H7 (cell line): ENCODE measurements around the gene IL21R. TPM values are rescaled to one million over a fixed set of nuclear protein-coding genes. Genes with fewer than 3 reads are reported as not detected.
A peak's percentile ranks its signal among the peaks of the same experiment; 100 is the strongest.

Experiments
- DNase-seq: peaks from one replicate; pipeline ENCODE4 v3.0.0; 2012
- H3K27me3 ChIP-seq: 2 replicates; pipeline ENCODE4 v1.6.0; 2011; ENCODE audit warnings: mild to moderate bottlenecking, low read length; ENCODE audit not compliant: control insufficient read depth, insufficient read depth
- H3K36me3 ChIP-seq: replicated peaks from 2 replicates; pipeline ENCODE4 v1.5.1; 2011; ENCODE audit warnings: low read length; ENCODE audit not compliant: control insufficient read depth, insufficient read depth
- H3K4me3 ChIP-seq: 2 replicates; pipeline ENCODE4 v1.5.1; 2011; ENCODE audit warnings: low read depth, mild to moderate bottlenecking, control low read depth, low read length, moderate library complexity; ENCODE audit not compliant: insufficient read depth
- total RNA-seq: library from RNA; depleted of rRNA; stranded (reverse); fragments of >200 nt; shearing (Covaris generic); gene quantifications from 2 replicates; pipeline ENCODE4 v1.2.3, GENCODE V29; 2014

The IL21R gene
- total RNA-seq, 1 experiment from 2014 or later, result 0.73 TPM

GRCh38 chr16:27367461-27368357 lies 34.3 kb upstream of the IL21R start:
- H3K27me3 ChIP-seq, result no peaks in the 10 kb centered on the region
- peak; percentile 95 for DNase-seq
- no peaks in the 10 kb centered on the region for H3K36me3 ChIP-seq
- no peak overlapping the region for H3K4me3 ChIP-seq

- no peaks in the 10 kb centered on the region for H3K36me3 ChIP-seq
- H3K27me3 ChIP-seq, result no peaks in the 10 kb centered on the region
- no peak overlapping the region for H3K4me3 ChIP-seq
- DNase-seq, result no peak
Measured at GRCh38 chr16:27368358-27368722, 33.6 kb upstream of the IL21R start.

- H3K27me3 ChIP-seq, result no peaks in the 10 kb centered on the region
- no peak overlapping the region for H3K4me3 ChIP-seq
- no peak for DNase-seq
- H3K36me3 ChIP-seq, result no peaks in the 10 kb centered on the region
Measured at GRCh38 chr16:27369806-27370205, 32.2 kb upstream of the IL21R start.

- H3K27me3 ChIP-seq, result no peaks in the 10 kb centered on the region
- H3K4me3 ChIP-seq, result no peak overlapping the region
- no peak for DNase-seq
Measured at GRCh38 chr16:27370318-27370717, 31.7 kb upstream of the IL21R start.

GRCh38 chr16:27373312-27373711 lies 28.7 kb upstream of the IL21R start:
- Histone ChIP-seq H3K36me3 (no peaks in the 10 kb centered on the region), H3K27me3 (no peaks in the 10 kb centered on the region), H3K4me3 (no peak overlapping the region)
- no peak for DNase-seq

More at GRCh38 chr16:27370318-27370717, 31.7 kb upstream of the IL21R start:
- no peaks in the 10 kb centered on the region for H3K36me3 ChIP-seq

- DNase-seq, result no peak
- Histone ChIP-seq H3K27me3 (no peaks in the 10 kb centered on the region), H3K36me3 (no peaks in the 10 kb centered on the region), H3K4me3 (no peak overlapping the region)
Measured at GRCh38 chr16:27374221-27374803, 27.7 kb upstream of the IL21R start.

GRCh38 chr16:27374804-27375425 lies 27.1 kb upstream of the IL21R start:
- Histone ChIP-seq H3K27me3 (no peaks in the 10 kb centered on the region), H3K36me3 (no peaks in the 10 kb centered on the region), H3K4me3 (no peak overlapping the region)
- DNase-seq, result peak; percentile 93

- DNase-seq, result no peak
- Histone ChIP-seq H3K27me3 (no peaks in the 10 kb centered on the region), H3K4me3 (no peak overlapping the region), H3K36me3 (no peaks in the 10 kb centered on the region)
Measured at GRCh38 chr16:27377666-27378485, 24.1 kb upstream of the IL21R start.

GRCh38 chr16:27378871-27379481 lies 23.0 kb upstream of the IL21R start:
- no peak for DNase-seq

GRCh38 chr16:27379919-27380318 lies 22.1 kb upstream of the IL21R start:
- no peak overlapping the region for H3K4me3 ChIP-seq
- H3K36me3 ChIP-seq, result no peaks in the 10 kb centered on the region
- DNase-seq, result no peak

More at GRCh38 chr16:27378871-27379481, 23.0 kb upstream of the IL21R start:
- no peaks in the 10 kb centered on the region for H3K27me3 ChIP-seq
- H3K36me3 ChIP-seq, result no peaks in the 10 kb centered on the region
- no peak overlapping the region for H3K4me3 ChIP-seq

GRCh38 chr16:27381236-27381635 lies 20.7 kb upstream of the IL21R start:
- no peaks in the 10 kb centered on the region for H3K27me3 ChIP-seq
- no peaks in the 10 kb centered on the region for H3K36me3 ChIP-seq
- no peak for DNase-seq
- H3K4me3 ChIP-seq, result no peak overlapping the region

More at GRCh38 chr16:27379919-27380318, 22.1 kb upstream of the IL21R start:
- no peaks in the 10 kb centered on the region for H3K27me3 ChIP-seq

- no peak overlapping the region for H3K4me3 ChIP-seq
- DNase-seq, result no peak
Measured at GRCh38 chr16:27381974-27382855, 19.8 kb upstream of the IL21R start.

GRCh38 chr16:27383556-27384243 lies 18.3 kb upstream of the IL21R start:
- no peaks in the 10 kb centered on the region for H3K36me3 ChIP-seq
- DNase-seq, result no peak
- no peak overlapping the region for H3K4me3 ChIP-seq
- no peaks in the 10 kb centered on the region; the same call in 1 of the 2 replicates for H3K27me3 ChIP-seq

More at GRCh38 chr16:27381974-27382855, 19.8 kb upstream of the IL21R start:
- no peaks in the 10 kb centered on the region for H3K27me3 ChIP-seq
- H3K36me3 ChIP-seq, result no peaks in the 10 kb centered on the region
